ENCODE data around the gene GALNT1. TPM values are rescaled to one million over a fixed set of nuclear protein-coding genes. Genes with fewer than 3 reads are reported as not detected.

The GALNT1 gene
- total RNA-seq, 1 donor = 796 TPM

GRCh38 chr18:35588122-35588521 is 6.6 kb downstream of the GALNT1 start:
- Histone ChIP-seq H3K9me3 (ENCODE audit: low read depth, low read length) (no peaks in the 10 kb centered on the region), H4K20me1 (ENCODE audit: insufficient read depth, low read length) (peaks cover 96% of the 10 kb centered on the region), H3K27me3 (ENCODE audit: insufficient read depth, low read length) (no peaks in the 10 kb centered on the region), H3K79me2 (ENCODE audit: insufficient read depth, low read length) (peaks cover 100% of the 10 kb centered on the region), H3K4me2 (ENCODE audit: insufficient read depth, low read length) (no peak overlapping the region), H3K36me3 (ENCODE audit: insufficient read depth, low read length) (peaks cover 11% of the 10 kb centered on the region), H2AFZ (ENCODE audit: low read length) (no peak overlapping the region), H3K4me1 (ENCODE audit: insufficient read depth, low read length) (peaks cover 12% of the 10 kb centered on the region), H3K27ac (ENCODE audit: low read depth, low read length) (no peak overlapping the region), H3K4me3 (ENCODE audit: insufficient read depth, low read length) (no peak overlapping the region)
- no peak for DNase-seq (ENCODE audit: insufficient read length, low spot score, missing footprints)
- no peak for TF ChIP-seq CTCF (IDR thresholded peaks at IDR 0.05; ENCODE audit: extremely low read depth, low read depth, low read length)

- DNase-seq (ENCODE audit: insufficient read length, low spot score, missing footprints) = no peak
- no peak overlapping the region for H3K27ac ChIP-seq (ENCODE audit: low read depth, low read length)
- H3K4me2 ChIP-seq (ENCODE audit: insufficient read depth, low read length) = no peak overlapping the region
- H2AFZ ChIP-seq (ENCODE audit: low read length) = no peak overlapping the region
- no peaks in the 10 kb centered on the region for H3K27me3 ChIP-seq (ENCODE audit: insufficient read depth, low read length)
- H3K4me1 ChIP-seq (ENCODE audit: insufficient read depth, low read length) = peaks cover 4% of the 10 kb centered on the region
- H3K36me3 ChIP-seq (ENCODE audit: insufficient read depth, low read length) = peaks cover 11% of the 10 kb centered on the region
- no peaks in the 10 kb centered on the region for H3K9me3 ChIP-seq (ENCODE audit: low read depth, low read length)
- no peak for TF ChIP-seq CTCF (IDR thresholded peaks at IDR 0.05; ENCODE audit: extremely low read depth, low read depth, low read length)
- H4K20me1 ChIP-seq (ENCODE audit: insufficient read depth, low read length) = peaks cover 96% of the 10 kb centered on the region
- no peak overlapping the region for H3K4me3 ChIP-seq (ENCODE audit: insufficient read depth, low read length)
- peaks cover 100% of the 10 kb centered on the region for H3K79me2 ChIP-seq (ENCODE audit: insufficient read depth, low read length)
Observed at GRCh38 chr18:35588995-35589394, 7.5 kb downstream of the GALNT1 start.

GRCh38 chr18:35589546-35589945 is 8.0 kb downstream of the GALNT1 start:
- no peak overlapping the region for H3K4me2 ChIP-seq (ENCODE audit: insufficient read depth, low read length)
- peaks cover 7% of the 10 kb centered on the region for H3K4me1 ChIP-seq (ENCODE audit: insufficient read depth, low read length)
- no peak overlapping the region for H3K27ac ChIP-seq (ENCODE audit: low read depth, low read length)
- peaks cover 96% of the 10 kb centered on the region for H4K20me1 ChIP-seq (ENCODE audit: insufficient read depth, low read length)
- H2AFZ ChIP-seq (ENCODE audit: low read length) = no peak overlapping the region
- H3K27me3 ChIP-seq (ENCODE audit: insufficient read depth, low read length) = no peaks in the 10 kb centered on the region
- H3K79me2 ChIP-seq (ENCODE audit: insufficient read depth, low read length) = peaks cover 100% of the 10 kb centered on the region
- TF ChIP-seq CTCF (IDR thresholded peaks at IDR 0.05; ENCODE audit: extremely low read depth, low read depth, low read length) = no peak
- no peak overlapping the region for H3K4me3 ChIP-seq (ENCODE audit: insufficient read depth, low read length)
- no peak for DNase-seq (ENCODE audit: insufficient read length, low spot score, missing footprints)
- no peaks in the 10 kb centered on the region for H3K9me3 ChIP-seq (ENCODE audit: low read depth, low read length)
- peaks cover 11% of the 10 kb centered on the region for H3K36me3 ChIP-seq (ENCODE audit: insufficient read depth, low read length)

- DNase-seq (ENCODE audit: insufficient read length, low spot score, missing footprints) = no peak
- Histone ChIP-seq H3K27me3 (ENCODE audit: insufficient read depth, low read length) (no peaks in the 10 kb centered on the region), H3K9me3 (ENCODE audit: low read depth, low read length) (no peaks in the 10 kb centered on the region), H3K4me1 (ENCODE audit: insufficient read depth, low read length) (peaks cover 7% of the 10 kb centered on the region), H3K79me2 (ENCODE audit: insufficient read depth, low read length) (peaks cover 100% of the 10 kb centered on the region), H3K27ac (ENCODE audit: low read depth, low read length) (no peak overlapping the region), H2AFZ (ENCODE audit: low read length) (no peak overlapping the region), H4K20me1 (ENCODE audit: insufficient read depth, low read length) (peaks cover 95% of the 10 kb centered on the region), H3K36me3 (ENCODE audit: insufficient read depth, low read length) (no peaks in the 10 kb centered on the region), H3K4me3 (ENCODE audit: insufficient read depth, low read length) (no peak overlapping the region), H3K4me2 (ENCODE audit: insufficient read depth, low read length) (no peak overlapping the region)
- no peak for TF ChIP-seq CTCF (IDR thresholded peaks at IDR 0.05; ENCODE audit: extremely low read depth, low read depth, low read length)
Observed at GRCh38 chr18:35590935-35591334, 9.4 kb downstream of the GALNT1 start.

All from osteoblast (primary cell).